WTC11 (cell line): ENCODE measurements around the gene SRD5A1.

ENCODE experiments used
- ZNF232 ChIP-seq: sonication (generic); formaldehyde crosslinking; IDR thresholded peaks from 2 replicates; pipeline ENCODE4 v1.8.0; 2022; ENCODE audit warnings: mild to moderate bottlenecking, missing genetic modification reagents
- TF ChIP-seq, protein P1 (sequence below): fragments of 200-600 bp; IDR thresholded peaks from 2 replicates; pipeline ENCODE4 v1.8.0; 2022; ENCODE audit warnings: antibody characterized with exemption
- TF ChIP-seq, protein P2 (sequence below): sonication (generic); formaldehyde crosslinking; IDR thresholded peaks from 2 replicates; pipeline ENCODE4 v1.8.1; 2023; ENCODE audit warnings: mild to moderate bottlenecking, missing genetic modification reagents, moderate library complexity
- TF ChIP-seq, protein P3 (sequence below): sonication (generic); formaldehyde crosslinking; IDR thresholded peaks from 2 replicates; pipeline ENCODE4 v1.8.1; 2022; ENCODE audit warnings: low read depth, missing genetic modification reagents, borderline replicate concordance

DNA sequence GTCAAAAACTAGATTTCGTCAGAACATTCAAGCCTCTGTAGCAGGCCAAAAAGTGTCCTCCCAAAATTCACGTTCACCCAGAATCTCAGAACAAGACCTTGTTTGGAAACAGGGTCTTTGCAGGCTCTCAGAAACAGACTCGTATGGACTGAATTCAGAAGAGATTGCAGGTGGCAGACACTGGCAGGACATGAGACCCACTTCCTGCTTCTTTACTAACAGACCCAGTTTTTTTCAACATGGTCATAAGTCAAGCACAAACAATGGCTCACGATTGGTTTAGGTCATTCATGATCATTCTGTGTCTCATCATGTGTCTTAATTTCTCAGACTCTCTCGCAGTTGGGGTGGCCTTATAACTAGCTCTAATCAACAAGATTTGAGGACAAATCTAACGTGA lies 74.6 kb downstream of the SRD5A1 start:
- TF ChIP-seq ZNF232 (CRISPR knock-in tag) = no peak
- TF ChIP-seq, protein P1, sequence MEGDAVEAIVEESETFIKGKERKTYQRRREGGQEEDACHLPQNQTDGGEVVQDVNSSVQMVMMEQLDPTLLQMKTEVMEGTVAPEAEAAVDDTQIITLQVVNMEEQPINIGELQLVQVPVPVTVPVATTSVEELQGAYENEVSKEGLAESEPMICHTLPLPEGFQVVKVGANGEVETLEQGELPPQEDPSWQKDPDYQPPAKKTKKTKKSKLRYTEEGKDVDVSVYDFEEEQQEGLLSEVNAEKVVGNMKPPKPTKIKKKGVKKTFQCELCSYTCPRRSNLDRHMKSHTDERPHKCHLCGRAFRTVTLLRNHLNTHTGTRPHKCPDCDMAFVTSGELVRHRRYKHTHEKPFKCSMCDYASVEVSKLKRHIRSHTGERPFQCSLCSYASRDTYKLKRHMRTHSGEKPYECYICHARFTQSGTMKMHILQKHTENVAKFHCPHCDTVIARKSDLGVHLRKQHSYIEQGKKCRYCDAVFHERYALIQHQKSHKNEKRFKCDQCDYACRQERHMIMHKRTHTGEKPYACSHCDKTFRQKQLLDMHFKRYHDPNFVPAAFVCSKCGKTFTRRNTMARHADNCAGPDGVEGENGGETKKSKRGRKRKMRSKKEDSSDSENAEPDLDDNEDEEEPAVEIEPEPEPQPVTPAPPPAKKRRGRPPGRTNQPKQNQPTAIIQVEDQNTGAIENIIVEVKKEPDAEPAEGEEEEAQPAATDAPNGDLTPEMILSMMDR = no peak
- TF ChIP-seq, protein P2, sequence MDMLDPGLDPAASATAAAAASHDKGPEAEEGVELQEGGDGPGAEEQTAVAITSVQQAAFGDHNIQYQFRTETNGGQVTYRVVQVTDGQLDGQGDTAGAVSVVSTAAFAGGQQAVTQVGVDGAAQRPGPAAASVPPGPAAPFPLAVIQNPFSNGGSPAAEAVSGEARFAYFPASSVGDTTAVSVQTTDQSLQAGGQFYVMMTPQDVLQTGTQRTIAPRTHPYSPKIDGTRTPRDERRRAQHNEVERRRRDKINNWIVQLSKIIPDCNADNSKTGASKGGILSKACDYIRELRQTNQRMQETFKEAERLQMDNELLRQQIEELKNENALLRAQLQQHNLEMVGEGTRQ (CRISPR knock-in tag) = no peak
- TF ChIP-seq, protein P3, sequence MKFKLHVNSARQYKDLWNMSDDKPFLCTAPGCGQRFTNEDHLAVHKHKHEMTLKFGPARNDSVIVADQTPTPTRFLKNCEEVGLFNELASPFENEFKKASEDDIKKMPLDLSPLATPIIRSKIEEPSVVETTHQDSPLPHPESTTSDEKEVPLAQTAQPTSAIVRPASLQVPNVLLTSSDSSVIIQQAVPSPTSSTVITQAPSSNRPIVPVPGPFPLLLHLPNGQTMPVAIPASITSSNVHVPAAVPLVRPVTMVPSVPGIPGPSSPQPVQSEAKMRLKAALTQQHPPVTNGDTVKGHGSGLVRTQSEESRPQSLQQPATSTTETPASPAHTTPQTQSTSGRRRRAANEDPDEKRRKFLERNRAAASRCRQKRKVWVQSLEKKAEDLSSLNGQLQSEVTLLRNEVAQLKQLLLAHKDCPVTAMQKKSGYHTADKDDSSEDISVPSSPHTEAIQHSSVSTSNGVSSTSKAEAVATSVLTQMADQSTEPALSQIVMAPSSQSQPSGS (CRISPR knock-in tag) = no peak
